Transverse colon (tissue), 3 donors: ENCODE measurements around the gene GALK2.

ENCODE experiments used
- CTCF ChIP-seq, 5 experiments: fragments of 200-600 bp in 3 of 5; fragments of 450-650 bp in 2 of 5; sonication (generic) in 3 of 5; IDR thresholded peaks; 1 replicate in 2 of 5; 2 replicates in 3 of 5; pipeline ENCODE4 v1.5.1; 2016 to 2017; ENCODE audit warnings: antibody characterized with exemption in 5 of 5, inconsistent platforms in 3 of 5, mild to moderate bottlenecking in 2 of 5, moderate library complexity in 1 of 5
- POLR2A ChIP-seq: fragments of 450-650 bp; IDR thresholded peaks from one replicate; pipeline ENCODE4 v1.6.1; 2016; ENCODE audit warnings: antibody characterized with exemption, mild to moderate bottlenecking, moderate library complexity

- TF ChIP-seq CTCF (IDR thresholded peaks at IDR 0.05): no peak
- TF ChIP-seq POLR2A: no peak
Observed at GRCh38 chr15:49229922-49230321, 59.9 kb downstream of the GALK2 start.
